ENCODE data around the gene TEX48. TPM values are rescaled to one million over a fixed set of nuclear protein-coding genes. Genes with fewer than 3 reads are reported as not detected.

TEX48 gene
- total and polyA plus RNA-seq, 2 donors (not counting 1 experiment from before 2014, with no cell fraction given) = not detected

DNA sequence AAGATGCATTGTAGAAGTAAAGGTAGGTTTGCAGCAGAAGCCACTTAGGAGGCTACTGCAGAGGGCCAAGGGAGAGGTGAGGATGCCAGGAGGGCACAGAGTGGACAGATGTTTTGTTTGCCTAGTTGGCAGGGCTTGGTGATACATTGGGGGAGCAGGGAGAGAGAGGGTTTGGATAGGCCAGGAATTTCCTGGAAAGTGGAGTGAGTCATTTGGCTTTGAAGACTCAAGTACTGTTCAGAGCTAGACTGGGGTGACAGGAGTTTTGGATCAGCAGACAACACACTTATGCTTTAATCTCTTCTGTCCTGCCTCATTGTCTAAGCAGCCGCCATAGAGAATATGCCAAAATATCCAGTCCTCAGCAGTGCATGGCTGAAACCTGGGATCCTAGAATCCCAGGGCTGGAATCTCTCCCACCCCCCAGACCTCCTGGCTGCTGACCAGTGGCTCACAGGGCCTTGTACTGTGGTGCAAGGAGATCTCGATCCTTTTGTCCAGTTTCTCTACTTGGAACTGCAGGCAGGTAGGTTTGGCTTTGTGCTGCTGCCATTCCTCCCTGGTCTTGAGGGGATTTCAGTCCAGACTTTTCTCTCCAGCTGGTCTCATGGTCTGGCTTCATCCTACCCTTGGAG, 59.9 kb downstream of the TEX48 start:
- CTCF ChIA-PET = interaction anchor here (1.0 to 8.8 kb wide), 4 partner anchors 29 to 40 kb away, joined by 3 to 76 read pairs (median 4); partner anchors contain the start of gene ATP6V1G1
- H3K4me1 ChIP-seq (ENCODE audit: control insufficient read depth in 2 of 2, insufficient read depth in 2 of 2, low read length in 2 of 2) = peaks cover 31 to 44% of the 10 kb centered on the region in 2 donors
- no peaks in the 10 kb centered on the region for H3K27me3 Mint-ChIP-seq
- no peak overlapping the region for H3K27ac ChIP-seq (ENCODE audit: low read length in 2 of 2)
- WGBS (ENCODE audit: insufficient coverage) = 100% methylated on average over 2 of the region's 2 CpGs
- H2AFZ ChIP-seq (ENCODE audit: insufficient read depth, low read depth, low read length, poor library complexity, severe bottlenecking) = no peak overlapping the region
- H3K27me3 ChIP-seq (replicated peaks in 1 of 4; ENCODE audit: control extremely low read depth in 1 of 4, control insufficient read depth in 3 of 4, insufficient read depth in 4 of 4, low read length in 3 of 4) = no peaks in the 10 kb centered on the region
- no peak overlapping the region for H3K4me3 Mint-ChIP-seq
- H3K9me3 ChIP-seq (ENCODE audit: control extremely low read depth in 1 of 3, control insufficient read depth in 2 of 3, insufficient read depth in 1 of 3, low read length in 2 of 3) = peaks cover 0 to 4% (median 0%) of the 10 kb centered on the region in 3 donors
- peaks cover 77% of the 10 kb centered on the region for H3K79me2 ChIP-seq (ENCODE audit: control insufficient read depth, insufficient read depth, low read length)
- H3K27ac Mint-ChIP-seq = peak overlapping the region; percentile 78
- no peak for ATAC-seq (ENCODE audit: low read depth)
- H3K36me3 ChIP-seq (replicated peaks in 1 of 2; ENCODE audit: control extremely low read depth in 1 of 2, control insufficient read depth in 1 of 2, extremely low read depth in 1 of 2, insufficient read depth in 2 of 2, low read length in 1 of 2) = peaks cover 0 to 58% of the 10 kb centered on the region in 2 experiments
- no peak overlapping the region for H3K4me3 ChIP-seq (ENCODE audit: control extremely low read depth in 1 of 5, extremely low read depth in 1 of 5, insufficient read depth in 1 of 5, low read depth in 2 of 5, low read length in 4 of 5)
- POLR2A ChIA-PET = interaction anchor here (0.6 kb wide), 1 partner anchor 10 kb away, joined by 4 read pairs; no protein-coding TSS in a partner anchor
- peaks cover 7% of the 10 kb centered on the region for H4K20me1 ChIP-seq (ENCODE audit: control insufficient read depth, insufficient read depth, low read length, poor library complexity, severe bottlenecking)
- H3K9me3 Mint-ChIP-seq (ENCODE audit: insufficient read depth) = no peaks in the 10 kb centered on the region
- no peak for TF ChIP-seq EZH2 (IDR thresholded peaks at IDR 0.05; ENCODE audit: borderline replicate concordance, insufficient read depth, low read depth, low read length, poor library complexity, severe bottlenecking)
- TF ChIP-seq, protein P1, sequence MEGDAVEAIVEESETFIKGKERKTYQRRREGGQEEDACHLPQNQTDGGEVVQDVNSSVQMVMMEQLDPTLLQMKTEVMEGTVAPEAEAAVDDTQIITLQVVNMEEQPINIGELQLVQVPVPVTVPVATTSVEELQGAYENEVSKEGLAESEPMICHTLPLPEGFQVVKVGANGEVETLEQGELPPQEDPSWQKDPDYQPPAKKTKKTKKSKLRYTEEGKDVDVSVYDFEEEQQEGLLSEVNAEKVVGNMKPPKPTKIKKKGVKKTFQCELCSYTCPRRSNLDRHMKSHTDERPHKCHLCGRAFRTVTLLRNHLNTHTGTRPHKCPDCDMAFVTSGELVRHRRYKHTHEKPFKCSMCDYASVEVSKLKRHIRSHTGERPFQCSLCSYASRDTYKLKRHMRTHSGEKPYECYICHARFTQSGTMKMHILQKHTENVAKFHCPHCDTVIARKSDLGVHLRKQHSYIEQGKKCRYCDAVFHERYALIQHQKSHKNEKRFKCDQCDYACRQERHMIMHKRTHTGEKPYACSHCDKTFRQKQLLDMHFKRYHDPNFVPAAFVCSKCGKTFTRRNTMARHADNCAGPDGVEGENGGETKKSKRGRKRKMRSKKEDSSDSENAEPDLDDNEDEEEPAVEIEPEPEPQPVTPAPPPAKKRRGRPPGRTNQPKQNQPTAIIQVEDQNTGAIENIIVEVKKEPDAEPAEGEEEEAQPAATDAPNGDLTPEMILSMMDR (IDR thresholded peaks at IDR 0.05) = no peak
- H3K4me2 ChIP-seq (replicated peaks; ENCODE audit: low read depth, low read length, poor library complexity, severe bottlenecking) = no peak overlapping the region
- no peak for DNase-seq
- H3K4me1 Mint-ChIP-seq = peaks cover 34% of the 10 kb centered on the region
- H3K9ac ChIP-seq (ENCODE audit: low read length) = no peak overlapping the region
- intact Hi-C loops (cut with micrococcal nuclease) = no loop called here

DNA sequence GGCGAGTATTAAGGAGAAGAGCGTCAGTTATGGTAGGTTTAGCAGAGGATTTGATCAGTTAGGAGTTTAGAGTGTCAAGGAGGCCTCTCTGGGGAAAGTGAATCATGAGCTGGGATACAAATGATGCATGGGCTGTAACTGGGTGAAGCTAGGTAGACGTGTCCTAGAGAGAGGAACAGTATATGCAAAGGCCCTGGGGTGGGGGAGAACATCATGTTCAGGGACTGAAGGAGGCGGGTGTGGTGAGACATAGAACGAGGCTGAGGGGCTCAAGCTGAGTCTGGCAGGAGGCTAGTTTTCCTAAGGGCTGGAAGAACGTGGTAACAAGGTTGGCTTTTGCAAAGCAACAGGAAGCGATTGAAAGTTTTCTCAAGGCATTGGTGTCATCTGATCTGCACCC, 60.4 kb downstream of the TEX48 start:
- Histone ChIP-seq H3K36me3 (replicated peaks in 1 of 2; ENCODE audit: control extremely low read depth in 1 of 2, control insufficient read depth in 1 of 2, extremely low read depth in 1 of 2, insufficient read depth in 2 of 2, low read length in 1 of 2) (peaks cover 0 to 52% of the 10 kb centered on the region in 2 experiments), H3K4me2 (replicated peaks; ENCODE audit: low read depth, low read length, poor library complexity, severe bottlenecking) (no peak overlapping the region), H3K9ac (ENCODE audit: low read length) (no peak overlapping the region), H3K4me1 (ENCODE audit: control insufficient read depth in 2 of 2, insufficient read depth in 2 of 2, low read length in 2 of 2) (peaks cover 37 to 50% of the 10 kb centered on the region in 2 donors), H3K4me3 (ENCODE audit: control extremely low read depth in 1 of 5, extremely low read depth in 1 of 5, insufficient read depth in 1 of 5, low read depth in 2 of 5, low read length in 4 of 5) (no peak overlapping the region), H3K27ac (ENCODE audit: low read length in 2 of 2) (no peak overlapping the region), H2AFZ (ENCODE audit: insufficient read depth, low read depth, low read length, poor library complexity, severe bottlenecking) (no peak overlapping the region), H3K9me3 (ENCODE audit: control extremely low read depth in 1 of 3, control insufficient read depth in 2 of 3, insufficient read depth in 1 of 3, low read length in 2 of 3) (peaks cover 0 to 4% (median 0%) of the 10 kb centered on the region in 3 donors), H3K27me3 (replicated peaks in 1 of 4; ENCODE audit: control extremely low read depth in 1 of 4, control insufficient read depth in 3 of 4, insufficient read depth in 4 of 4, low read length in 3 of 4) (no peaks in the 10 kb centered on the region), H4K20me1 (ENCODE audit: control insufficient read depth, insufficient read depth, low read length, poor library complexity, severe bottlenecking) (peaks cover 3% of the 10 kb centered on the region), H3K79me2 (ENCODE audit: control insufficient read depth, insufficient read depth, low read length) (peaks cover 74% of the 10 kb centered on the region)
- H3K4me1 Mint-ChIP-seq = peaks cover 39% of the 10 kb centered on the region
- CTCF ChIA-PET = interaction anchor here (1.0 to 8.8 kb wide), 4 partner anchors 29 to 40 kb away, joined by 3 to 76 read pairs (median 4); partner anchors contain the start of gene ATP6V1G1
- no peaks in the 10 kb centered on the region for H3K9me3 Mint-ChIP-seq (ENCODE audit: insufficient read depth)
- TF ChIP-seq, protein P1 (IDR thresholded peaks at IDR 0.05) = no peak
- no peak for TF ChIP-seq EZH2 (IDR thresholded peaks at IDR 0.05; ENCODE audit: borderline replicate concordance, insufficient read depth, low read depth, low read length, poor library complexity, severe bottlenecking)
- H3K27me3 Mint-ChIP-seq = no peaks in the 10 kb centered on the region
- H3K27ac Mint-ChIP-seq = peak overlapping the region; percentile 70
- intact Hi-C loops (cut with micrococcal nuclease) = no loop called here
- H3K4me3 Mint-ChIP-seq = no peak overlapping the region
- no peak for DNase-seq
- no peak for ATAC-seq (ENCODE audit: low read depth)
- WGBS (ENCODE audit: insufficient coverage) = 96% methylated on average over 6 of the region's 7 CpGs
- POLR2A ChIA-PET = no interaction called here
